Brain microvascular endothelial cell (primary cell): Measurements from ENCODE around the gene C9orf72.

Experiments used
- DNase-seq: peaks from one replicate; pipeline ENCODE4 v3.0.0-alpha.2; 2020
- H3K27ac ChIP-seq: fragments of 250-450 bp; sonication (Bioruptor Pico); 2 replicates; pipeline ENCODE4 v1.5.1; 2020; ENCODE audit warnings: mild to moderate bottlenecking, moderate library complexity
- H3K27me3 ChIP-seq: fragments of 250-450 bp; sonication (Bioruptor Pico); replicated peaks from 2 replicates; pipeline ENCODE4 v1.5.1; 2020; ENCODE audit warnings: mild to moderate bottlenecking
- H3K36me3 ChIP-seq: fragments of 250-450 bp; sonication (Bioruptor Pico); replicated peaks from 2 replicates; pipeline ENCODE4 v1.5.1; 2020; ENCODE audit warnings: mild to moderate bottlenecking
- H3K4me3 ChIP-seq: 2 replicates; pipeline ENCODE4 v1.5.1; 2011; ENCODE audit warnings: low read depth, mild to moderate bottlenecking, control low read depth, low read length, moderate library complexity
- in situ Hi-C: cut with HindIII; loops from 2 replicates; pipeline ENCODE4 v1.10.0; 2017; ENCODE audit warnings: low sequenced_read_pairs, low pct_ligation_motif_present
- TF ChIP-seq, protein P1 (sequence below): IDR thresholded peaks from 2 replicates; pipeline ENCODE4 v1.5.1; 2011; ENCODE audit warnings: low read depth, mild to moderate bottlenecking, moderate library complexity, low read length, control low read depth, inconsistent platforms; ENCODE audit errors: missing control alignments

The C9orf72 gene

DNA sequence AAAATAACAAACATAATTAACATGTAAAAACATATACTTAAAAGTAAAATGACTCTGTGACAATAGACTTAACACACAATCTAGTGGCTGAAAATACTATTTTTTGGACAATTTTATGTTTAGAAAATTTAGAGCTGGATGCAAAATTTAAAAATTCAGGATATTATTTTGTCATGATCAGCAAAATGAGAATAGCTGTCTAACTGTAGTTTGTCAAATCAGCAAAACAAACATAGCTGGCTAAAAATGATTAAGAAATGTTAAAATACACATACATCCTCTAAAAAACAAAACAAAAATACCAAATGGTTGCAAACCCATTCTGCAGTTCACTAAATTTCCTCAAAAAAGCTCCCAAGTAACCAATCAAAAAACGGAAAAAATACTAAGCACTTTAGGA is 18.6 kb downstream of the C9orf72 start:
- no peak overlapping the region for H3K27ac ChIP-seq
- H3K36me3 ChIP-seq: no peaks in the 10 kb centered on the region
- DNase-seq: no peak
- no peaks in the 10 kb centered on the region for H3K27me3 ChIP-seq
- no peak overlapping the region for H3K4me3 ChIP-seq
- TF ChIP-seq, protein P1, sequence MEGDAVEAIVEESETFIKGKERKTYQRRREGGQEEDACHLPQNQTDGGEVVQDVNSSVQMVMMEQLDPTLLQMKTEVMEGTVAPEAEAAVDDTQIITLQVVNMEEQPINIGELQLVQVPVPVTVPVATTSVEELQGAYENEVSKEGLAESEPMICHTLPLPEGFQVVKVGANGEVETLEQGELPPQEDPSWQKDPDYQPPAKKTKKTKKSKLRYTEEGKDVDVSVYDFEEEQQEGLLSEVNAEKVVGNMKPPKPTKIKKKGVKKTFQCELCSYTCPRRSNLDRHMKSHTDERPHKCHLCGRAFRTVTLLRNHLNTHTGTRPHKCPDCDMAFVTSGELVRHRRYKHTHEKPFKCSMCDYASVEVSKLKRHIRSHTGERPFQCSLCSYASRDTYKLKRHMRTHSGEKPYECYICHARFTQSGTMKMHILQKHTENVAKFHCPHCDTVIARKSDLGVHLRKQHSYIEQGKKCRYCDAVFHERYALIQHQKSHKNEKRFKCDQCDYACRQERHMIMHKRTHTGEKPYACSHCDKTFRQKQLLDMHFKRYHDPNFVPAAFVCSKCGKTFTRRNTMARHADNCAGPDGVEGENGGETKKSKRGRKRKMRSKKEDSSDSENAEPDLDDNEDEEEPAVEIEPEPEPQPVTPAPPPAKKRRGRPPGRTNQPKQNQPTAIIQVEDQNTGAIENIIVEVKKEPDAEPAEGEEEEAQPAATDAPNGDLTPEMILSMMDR: no peak
- in situ Hi-C loops: no loop called here

DNA sequence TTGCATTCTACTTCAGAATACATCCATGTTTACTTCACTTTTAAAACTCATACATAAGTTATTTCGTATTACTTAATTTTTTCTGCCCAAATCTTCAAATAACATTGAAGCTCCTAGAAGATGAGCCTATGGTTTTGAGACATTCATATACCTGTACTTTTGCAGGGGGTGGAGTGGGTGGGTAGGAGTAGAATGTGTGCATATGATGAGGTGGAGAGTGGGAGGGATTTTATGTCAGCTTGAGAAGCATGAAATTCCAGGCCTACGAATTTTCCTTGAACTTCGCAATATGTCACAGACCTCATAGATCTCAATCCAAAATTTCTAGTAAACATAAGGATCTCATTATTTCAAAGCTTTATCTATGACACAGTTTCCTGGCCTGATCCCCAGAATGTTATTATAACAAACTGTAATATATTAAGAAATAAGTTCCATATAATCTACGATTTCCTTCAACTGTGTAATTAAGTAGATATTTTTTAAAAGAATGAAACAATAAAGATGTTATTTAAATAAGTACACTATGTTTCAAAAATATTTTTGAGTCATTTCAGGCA is 24.0 kb downstream of the C9orf72 start:
- no peak for DNase-seq
- Histone ChIP-seq H3K27ac (no peak overlapping the region), H3K36me3 (no peaks in the 10 kb centered on the region), H3K4me3 (no peak overlapping the region), H3K27me3 (no peaks in the 10 kb centered on the region)
- TF ChIP-seq, protein P1: no peak
- in situ Hi-C loops: no loop called here

DNA sequence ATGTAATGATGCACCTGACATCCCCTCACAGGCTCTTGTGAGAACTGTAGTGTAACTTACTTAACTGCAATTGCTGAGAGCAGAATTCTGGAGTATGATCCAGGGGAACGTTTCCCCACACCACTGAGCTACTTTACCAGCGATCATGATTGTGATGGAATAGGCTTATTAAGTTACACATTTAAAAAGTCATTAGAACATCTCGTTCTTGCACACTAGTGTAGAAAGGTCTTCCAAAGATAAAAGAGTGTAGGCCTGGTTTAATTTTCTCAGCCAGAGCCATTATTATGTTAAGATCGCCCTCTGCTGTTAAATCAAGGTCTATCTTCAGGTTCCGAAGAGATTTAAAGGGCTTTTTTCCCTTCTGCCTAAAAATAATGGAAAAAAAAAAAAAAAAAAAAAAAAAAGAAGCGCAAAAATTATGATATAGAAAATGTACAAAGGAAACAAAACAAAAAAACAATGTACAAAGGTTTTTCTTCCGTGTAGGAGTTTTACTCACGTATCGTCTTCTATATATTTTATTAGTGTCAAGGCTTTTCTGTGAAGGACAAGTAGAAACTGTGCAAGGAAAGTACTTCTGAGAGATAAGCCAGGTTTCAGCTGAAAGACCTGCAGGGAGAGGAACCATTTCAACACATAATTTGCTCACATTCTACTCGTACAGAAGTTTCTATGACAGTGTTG is 25.1 kb downstream of the C9orf72 start:
- Histone ChIP-seq H3K4me3 (no peak overlapping the region), H3K27ac (no peak overlapping the region), H3K36me3 (no peaks in the 10 kb centered on the region), H3K27me3 (no peaks in the 10 kb centered on the region)
- in situ Hi-C loops: no loop called here
- TF ChIP-seq, protein P1: peak; percentile 39
- DNase-seq: no peak

DNA sequence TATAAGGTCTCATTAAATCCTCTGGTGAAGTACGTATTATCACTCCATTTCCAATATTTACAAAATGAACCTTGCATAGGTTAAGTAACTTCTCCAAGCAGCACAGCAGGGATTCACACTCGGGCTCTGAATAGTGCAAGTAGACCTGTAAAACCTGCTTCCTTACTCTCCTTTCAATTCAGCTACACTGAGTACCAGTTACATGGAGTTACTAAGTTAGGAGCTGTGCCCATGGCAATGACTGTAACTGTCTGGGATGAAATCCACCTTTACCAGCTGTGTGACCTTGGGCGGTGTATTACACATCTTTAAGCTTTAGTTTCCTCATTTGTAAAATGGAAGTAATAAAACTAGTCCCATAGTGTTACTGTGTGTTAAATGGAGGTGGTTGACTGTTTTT is 27.8 kb downstream of the C9orf72 start:
- no peaks in the 10 kb centered on the region for H3K36me3 ChIP-seq
- H3K4me3 ChIP-seq: no peak overlapping the region
- TF ChIP-seq, protein P1: no peak
- in situ Hi-C loops: no loop called here
- no peak for DNase-seq
- no peaks in the 10 kb centered on the region for H3K27me3 ChIP-seq
- H3K27ac ChIP-seq: no peak overlapping the region

DNA sequence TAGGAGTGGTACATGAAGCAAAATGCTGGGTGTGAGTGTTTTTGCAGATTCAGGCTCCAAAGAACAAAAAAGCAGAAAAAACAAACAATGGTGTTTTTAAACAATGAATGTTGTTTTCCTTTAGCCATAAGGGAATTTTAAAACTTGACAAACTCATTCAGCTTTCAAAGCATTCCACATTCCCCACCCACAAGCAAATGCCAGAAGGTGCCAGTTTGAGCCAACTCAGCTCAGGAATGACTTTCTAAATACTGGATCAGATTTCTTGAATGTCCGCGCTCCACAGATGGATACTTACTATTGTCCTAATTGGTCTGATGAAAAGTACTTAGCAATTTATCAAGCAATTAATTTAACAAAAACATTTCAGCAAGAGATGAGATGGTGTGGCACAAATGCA is 30.8 kb downstream of the C9orf72 start:
- no peak for DNase-seq
- Histone ChIP-seq H3K27me3 (no peaks in the 10 kb centered on the region), H3K4me3 (no peak overlapping the region), H3K36me3 (no peaks in the 10 kb centered on the region), H3K27ac (no peak overlapping the region)
- TF ChIP-seq, protein P1: no peak
- in situ Hi-C loops: no loop called here

DNA sequence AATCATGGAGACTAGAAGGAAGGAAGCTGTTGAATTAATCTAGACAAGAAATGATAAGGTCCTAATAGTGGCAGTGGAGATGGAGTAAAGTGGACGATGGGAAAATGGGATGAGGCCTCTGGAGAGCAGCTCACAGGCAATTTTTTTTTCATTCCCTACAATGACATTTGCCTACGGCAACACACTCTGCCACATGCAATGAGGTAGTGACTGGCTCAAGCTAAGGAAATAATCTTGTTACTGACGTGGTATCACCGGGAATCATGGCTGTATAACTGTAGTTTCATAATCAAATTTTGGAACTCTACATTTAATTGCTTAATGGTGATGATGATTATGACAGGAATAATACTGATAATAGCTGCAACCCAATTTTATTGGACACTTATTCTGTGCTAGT is 31.5 kb downstream of the C9orf72 start:
- in situ Hi-C loops: no loop called here
- no peak for DNase-seq
- TF ChIP-seq, protein P1: no peak

More for the DNA sequence above, 31.5 kb downstream of the C9orf72 start:
- Histone ChIP-seq H3K27ac (no peak overlapping the region), H3K36me3 (no peaks in the 10 kb centered on the region), H3K27me3 (no peaks in the 10 kb centered on the region), H3K4me3 (no peak overlapping the region)
